Ishikawa (cell line): ENCODE results near the gene NOXA1.

Experiments
- CEBPB ChIP-seq: IDR thresholded peaks from 2 replicates; pipeline ENCODE4 v1.6.1; 2012
- CREB1 ChIP-seq: IDR thresholded peaks from 2 replicates; pipeline ENCODE4 v1.6.1; 2012; ENCODE audit warnings: low read depth
- EGR1 ChIP-seq: IDR thresholded peaks from 2 replicates; pipeline ENCODE4 v1.6.1; 2012
- EP300 ChIP-seq: IDR thresholded peaks from 2 replicates; pipeline ENCODE4 v1.6.1; 2012; ENCODE audit warnings: borderline replicate concordance
- FOXM1 ChIP-seq: IDR thresholded peaks from 2 replicates; pipeline ENCODE4 v1.6.1; 2012; ENCODE audit warnings: low read depth, borderline replicate concordance
- MAX ChIP-seq: IDR thresholded peaks from 2 replicates; pipeline ENCODE4 v1.6.1; 2012
- NFIC ChIP-seq: IDR thresholded peaks from 2 replicates; pipeline ENCODE4 v1.6.1; 2012
- RAD21 ChIP-seq: IDR thresholded peaks from 2 replicates; pipeline ENCODE4 v1.6.1; 2012; ENCODE audit warnings: low read depth
- TAF1 ChIP-seq: IDR thresholded peaks from 2 replicates; pipeline ENCODE4 v1.6.1; 2012; ENCODE audit warnings: low read depth, mild to moderate bottlenecking
- TCF12 ChIP-seq: IDR thresholded peaks from 2 replicates; pipeline ENCODE4 v1.6.1; 2012; ENCODE audit warnings: low read depth
- TEAD4 ChIP-seq: IDR thresholded peaks from 2 replicates; pipeline ENCODE4 v1.6.1; 2012
- YY1 ChIP-seq: IDR thresholded peaks from 2 replicates; pipeline ENCODE4 v1.6.1; 2012; ENCODE audit warnings: low read depth
- ZBTB7A ChIP-seq: IDR thresholded peaks from 2 replicates; pipeline ENCODE4 v1.6.1; 2012; ENCODE audit warnings: low read depth
- TF ChIP-seq, protein P1 (sequence below): IDR thresholded peaks from 2 replicates; pipeline ENCODE4 v1.6.1; 2012; ENCODE audit warnings: low read depth, mild to moderate bottlenecking
- TF ChIP-seq, protein P2 (sequence below): IDR thresholded peaks from 2 replicates; pipeline ENCODE4 v1.6.1; 2012

NOXA1 gene

DNA sequence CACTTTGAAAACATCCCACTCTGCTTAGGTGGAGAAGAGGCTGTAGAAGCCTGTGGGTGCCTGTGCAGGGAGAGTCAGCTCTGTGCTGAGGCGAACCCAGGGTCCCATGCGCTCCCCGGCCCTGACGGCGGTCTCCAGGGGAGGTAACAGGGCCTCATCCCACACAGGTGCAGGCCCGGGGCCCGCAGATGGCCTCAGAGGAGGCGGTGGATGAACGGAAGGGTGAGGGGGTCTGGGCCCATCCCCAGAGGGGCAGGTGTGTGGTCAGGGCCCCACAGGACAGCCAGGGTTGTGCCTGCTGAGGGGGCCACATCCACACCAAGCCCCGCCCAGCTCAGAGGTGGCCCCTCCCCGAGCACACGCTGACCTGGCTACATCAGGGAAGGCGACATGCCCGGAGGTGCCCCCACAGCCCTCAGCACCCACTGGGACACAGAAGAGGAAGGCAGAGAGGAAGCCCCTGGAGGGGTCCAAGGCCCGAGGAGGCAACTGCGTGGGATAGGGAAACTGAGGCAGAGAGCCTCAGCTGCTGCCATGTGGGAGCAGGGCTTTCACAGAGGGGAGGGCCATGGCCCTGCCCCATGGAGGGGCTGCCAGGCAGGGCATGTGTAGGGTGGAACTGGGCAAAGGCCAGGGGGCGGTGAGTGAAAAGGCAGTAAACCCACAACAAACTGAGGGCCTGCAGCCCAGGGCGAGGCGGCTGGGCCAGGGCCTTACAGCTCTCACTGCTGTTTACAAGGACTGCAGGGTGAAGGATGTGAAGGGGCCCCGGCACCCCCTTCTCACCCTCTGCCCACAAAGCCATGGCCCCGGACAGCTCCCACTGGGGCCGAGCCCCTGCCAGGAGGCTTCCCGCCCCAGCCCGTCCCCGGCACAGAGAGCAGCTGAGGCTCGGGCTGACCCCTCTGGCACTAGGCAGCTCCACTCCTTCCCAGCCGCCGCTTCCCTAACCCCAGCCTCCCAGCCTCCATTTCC lies 29.7 kb upstream of the NOXA1 start:
- TF ChIP-seq FOXM1 (no peak), RAD21 (no peak), CREB1 (no peak), TCF12 (no peak), CEBPB (no peak), EGR1 (no peak), NFIC (no peak)
- TF ChIP-seq, protein P1, sequence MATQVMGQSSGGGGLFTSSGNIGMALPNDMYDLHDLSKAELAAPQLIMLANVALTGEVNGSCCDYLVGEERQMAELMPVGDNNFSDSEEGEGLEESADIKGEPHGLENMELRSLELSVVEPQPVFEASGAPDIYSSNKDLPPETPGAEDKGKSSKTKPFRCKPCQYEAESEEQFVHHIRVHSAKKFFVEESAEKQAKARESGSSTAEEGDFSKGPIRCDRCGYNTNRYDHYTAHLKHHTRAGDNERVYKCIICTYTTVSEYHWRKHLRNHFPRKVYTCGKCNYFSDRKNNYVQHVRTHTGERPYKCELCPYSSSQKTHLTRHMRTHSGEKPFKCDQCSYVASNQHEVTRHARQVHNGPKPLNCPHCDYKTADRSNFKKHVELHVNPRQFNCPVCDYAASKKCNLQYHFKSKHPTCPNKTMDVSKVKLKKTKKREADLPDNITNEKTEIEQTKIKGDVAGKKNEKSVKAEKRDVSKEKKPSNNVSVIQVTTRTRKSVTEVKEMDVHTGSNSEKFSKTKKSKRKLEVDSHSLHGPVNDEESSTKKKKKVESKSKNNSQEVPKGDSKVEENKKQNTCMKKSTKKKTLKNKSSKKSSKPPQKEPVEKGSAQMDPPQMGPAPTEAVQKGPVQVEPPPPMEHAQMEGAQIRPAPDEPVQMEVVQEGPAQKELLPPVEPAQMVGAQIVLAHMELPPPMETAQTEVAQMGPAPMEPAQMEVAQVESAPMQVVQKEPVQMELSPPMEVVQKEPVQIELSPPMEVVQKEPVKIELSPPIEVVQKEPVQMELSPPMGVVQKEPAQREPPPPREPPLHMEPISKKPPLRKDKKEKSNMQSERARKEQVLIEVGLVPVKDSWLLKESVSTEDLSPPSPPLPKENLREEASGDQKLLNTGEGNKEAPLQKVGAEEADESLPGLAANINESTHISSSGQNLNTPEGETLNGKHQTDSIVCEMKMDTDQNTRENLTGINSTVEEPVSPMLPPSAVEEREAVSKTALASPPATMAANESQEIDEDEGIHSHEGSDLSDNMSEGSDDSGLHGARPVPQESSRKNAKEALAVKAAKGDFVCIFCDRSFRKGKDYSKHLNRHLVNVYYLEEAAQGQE = no peak

DNA sequence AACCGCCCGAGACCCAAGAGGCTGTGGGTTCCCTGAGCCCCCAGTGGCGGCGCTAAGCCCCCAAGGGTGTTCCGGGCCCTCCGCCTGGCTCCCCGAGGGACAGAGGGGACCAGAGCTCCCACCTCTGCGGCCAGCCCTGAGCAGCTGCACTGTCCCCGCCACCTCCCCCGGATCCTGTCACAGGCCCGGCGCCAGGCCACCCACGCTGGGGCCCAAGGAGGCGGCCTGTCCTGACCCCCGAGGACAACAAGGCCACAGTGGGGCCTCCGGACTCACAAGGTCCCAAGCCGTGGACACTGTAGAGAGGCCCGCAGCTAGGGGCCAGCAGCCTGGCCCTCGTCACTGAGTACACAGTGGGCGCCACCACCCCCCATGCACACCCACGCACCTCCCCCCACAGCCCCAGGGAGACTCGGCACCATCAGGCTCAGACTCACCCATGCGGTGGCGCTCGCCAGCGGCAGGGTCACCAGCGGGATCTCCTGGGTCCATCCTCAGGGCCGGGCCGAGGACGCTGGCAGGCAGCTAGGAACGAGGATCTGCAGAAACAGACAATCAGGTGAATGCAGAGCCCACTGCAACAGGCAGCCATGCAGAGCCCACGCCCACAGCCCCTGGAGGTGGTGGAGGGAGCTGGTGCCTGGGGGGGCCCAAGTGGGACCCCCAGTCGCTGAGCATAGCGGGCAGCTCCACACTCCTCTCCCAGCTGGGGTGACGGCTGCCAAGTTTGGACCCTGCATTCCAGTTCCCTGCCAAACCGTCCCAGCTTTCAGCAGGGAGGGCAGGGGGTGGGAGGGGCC lies 28.1 kb upstream of the NOXA1 start:
- TF ChIP-seq CEBPB = no peak
- no peak for TF ChIP-seq TAF1
- no peak for TF ChIP-seq NFIC
- no peak for TF ChIP-seq TEAD4
- TF ChIP-seq ZBTB7A = no peak
- TF ChIP-seq, protein P2, sequence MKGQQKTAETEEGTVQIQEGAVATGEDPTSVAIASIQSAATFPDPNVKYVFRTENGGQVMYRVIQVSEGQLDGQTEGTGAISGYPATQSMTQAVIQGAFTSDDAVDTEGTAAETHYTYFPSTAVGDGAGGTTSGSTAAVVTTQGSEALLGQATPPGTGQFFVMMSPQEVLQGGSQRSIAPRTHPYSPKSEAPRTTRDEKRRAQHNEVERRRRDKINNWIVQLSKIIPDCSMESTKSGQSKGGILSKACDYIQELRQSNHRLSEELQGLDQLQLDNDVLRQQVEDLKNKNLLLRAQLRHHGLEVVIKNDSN = no peak
- no peak for TF ChIP-seq RAD21
- TF ChIP-seq, protein P1 = no peak
- TF ChIP-seq YY1 = no peak
- TF ChIP-seq FOXM1 = no peak
- TF ChIP-seq TCF12 = no peak
- TF ChIP-seq EGR1 = no peak
- TF ChIP-seq MAX = no peak
- TF ChIP-seq CREB1 = no peak
- no peak for TF ChIP-seq EP300

DNA sequence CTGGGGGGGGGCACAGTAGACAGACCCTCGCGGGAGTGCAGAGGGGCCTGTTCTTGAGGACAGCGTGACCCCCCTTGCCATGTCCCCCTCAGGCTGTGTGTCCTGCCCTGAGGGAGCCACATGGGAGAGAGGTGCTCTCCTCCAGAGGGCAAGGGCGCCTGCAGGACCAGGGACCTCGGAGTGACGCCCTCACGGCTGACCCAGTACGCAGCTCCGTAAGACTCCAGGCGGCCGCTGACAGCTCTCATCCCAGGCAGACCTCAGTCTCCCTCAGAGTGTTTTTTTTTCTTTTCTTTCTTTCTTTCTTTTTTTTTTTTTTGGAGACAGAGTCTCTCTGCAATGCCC lies 27.6 kb upstream of the NOXA1 start:
- TF ChIP-seq YY1 = no peak
- no peak for TF ChIP-seq ZBTB7A
- TF ChIP-seq NFIC = no peak
- TF ChIP-seq CREB1 = no peak
- TF ChIP-seq MAX = no peak
- no peak for TF ChIP-seq RAD21

DNA sequence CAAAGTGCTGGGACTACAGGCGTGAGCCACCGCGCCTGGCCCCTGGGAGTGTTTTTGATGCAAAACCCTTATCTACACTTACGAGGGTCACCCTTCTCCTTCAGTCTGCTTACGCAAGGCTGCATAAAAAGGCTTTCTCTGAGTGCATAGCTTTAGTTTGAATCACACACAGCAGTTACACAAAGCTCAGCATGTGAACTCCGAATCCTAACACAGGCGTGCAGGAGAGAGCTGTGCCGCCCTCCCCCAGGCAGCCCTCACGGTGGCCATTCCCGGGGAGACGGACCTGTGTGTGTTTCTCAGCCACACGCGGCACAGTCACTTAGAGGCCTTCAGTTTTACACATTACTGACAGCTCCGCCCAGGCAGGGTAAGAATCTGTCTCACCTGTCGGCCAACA lies 27.0 kb upstream of the NOXA1 start:
- TF ChIP-seq TEAD4 (no peak), CREB1 (no peak), EGR1 (no peak), EP300 (no peak), CEBPB (no peak), MAX (no peak), NFIC (no peak), TAF1 (no peak), YY1 (no peak), RAD21 (no peak), FOXM1 (no peak), ZBTB7A (no peak), TCF12 (no peak)
- TF ChIP-seq, protein P2 = no peak
- TF ChIP-seq, protein P1 = no peak
